ENCODE results near the gene GRAMD2B.
A peak's percentile ranks its signal among the peaks of the same experiment; 100 is the strongest.

Gene GRAMD2B

DNA sequence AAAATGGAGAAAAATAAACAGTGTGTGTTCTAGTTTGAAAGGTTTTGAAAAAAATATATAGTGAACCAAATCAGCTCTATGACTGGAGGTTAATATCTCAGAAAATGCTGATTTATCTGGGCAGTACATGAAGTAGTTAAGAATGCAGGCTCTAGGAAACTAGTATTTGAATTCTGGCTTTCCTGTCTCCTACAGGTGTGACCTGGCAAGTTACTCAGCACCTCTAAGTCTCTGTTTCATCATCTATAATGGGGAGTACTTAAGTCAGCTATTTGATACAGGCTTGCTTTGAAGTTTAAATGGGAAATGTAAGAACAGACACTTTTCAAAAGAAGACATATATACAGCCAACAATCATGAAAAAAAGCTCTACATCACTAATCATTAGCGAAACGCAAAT is 5.2 kb downstream of the GRAMD2B start:
- H3K4me3 ChIP-seq (ENCODE audit: low read depth, low read length), result no peak overlapping the region
- DNase-seq (ENCODE audit: low read depth), result no peak
- TF ChIP-seq, protein P1, sequence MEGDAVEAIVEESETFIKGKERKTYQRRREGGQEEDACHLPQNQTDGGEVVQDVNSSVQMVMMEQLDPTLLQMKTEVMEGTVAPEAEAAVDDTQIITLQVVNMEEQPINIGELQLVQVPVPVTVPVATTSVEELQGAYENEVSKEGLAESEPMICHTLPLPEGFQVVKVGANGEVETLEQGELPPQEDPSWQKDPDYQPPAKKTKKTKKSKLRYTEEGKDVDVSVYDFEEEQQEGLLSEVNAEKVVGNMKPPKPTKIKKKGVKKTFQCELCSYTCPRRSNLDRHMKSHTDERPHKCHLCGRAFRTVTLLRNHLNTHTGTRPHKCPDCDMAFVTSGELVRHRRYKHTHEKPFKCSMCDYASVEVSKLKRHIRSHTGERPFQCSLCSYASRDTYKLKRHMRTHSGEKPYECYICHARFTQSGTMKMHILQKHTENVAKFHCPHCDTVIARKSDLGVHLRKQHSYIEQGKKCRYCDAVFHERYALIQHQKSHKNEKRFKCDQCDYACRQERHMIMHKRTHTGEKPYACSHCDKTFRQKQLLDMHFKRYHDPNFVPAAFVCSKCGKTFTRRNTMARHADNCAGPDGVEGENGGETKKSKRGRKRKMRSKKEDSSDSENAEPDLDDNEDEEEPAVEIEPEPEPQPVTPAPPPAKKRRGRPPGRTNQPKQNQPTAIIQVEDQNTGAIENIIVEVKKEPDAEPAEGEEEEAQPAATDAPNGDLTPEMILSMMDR (IDR thresholded peaks at IDR 0.05; ENCODE audit: insufficient read depth, low read depth, low read length, missing control alignments), result no peak

GRCh38 chr5:126430631-126431030 is 7.4 kb downstream of the GRAMD2B start:
- H3K4me3 ChIP-seq (ENCODE audit: low read depth, low read length), result no peak overlapping the region
- TF ChIP-seq, protein P1 (IDR thresholded peaks at IDR 0.05; ENCODE audit: insufficient read depth, low read depth, low read length, missing control alignments), result no peak
- DNase-seq (ENCODE audit: low read depth), result no peak

DNA sequence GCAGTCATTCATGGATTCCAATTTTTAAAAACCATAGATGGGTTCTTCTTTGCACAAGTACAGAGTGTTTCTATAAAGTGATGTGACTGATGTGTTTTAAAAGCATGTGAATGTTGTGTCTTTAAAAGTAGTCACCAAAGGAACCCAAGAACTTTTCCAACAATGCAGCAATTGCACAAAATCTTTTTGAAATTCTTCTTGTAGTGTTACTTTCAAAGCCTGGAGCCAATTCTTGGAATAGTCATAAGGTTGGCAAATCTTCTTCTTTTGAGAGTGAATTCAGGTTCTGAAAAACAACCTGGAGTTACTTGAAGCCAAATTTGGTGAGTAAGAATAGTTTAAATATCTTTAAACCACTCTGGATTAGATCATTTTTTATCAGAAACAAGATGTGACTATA is 10.5 kb downstream of the GRAMD2B start:
- no peak for DNase-seq (ENCODE audit: low read depth)
- TF ChIP-seq, protein P1 (IDR thresholded peaks at IDR 0.05; ENCODE audit: insufficient read depth, low read depth, low read length, missing control alignments), result no peak
- no peak overlapping the region for H3K4me3 ChIP-seq (ENCODE audit: low read depth, low read length)

DNA sequence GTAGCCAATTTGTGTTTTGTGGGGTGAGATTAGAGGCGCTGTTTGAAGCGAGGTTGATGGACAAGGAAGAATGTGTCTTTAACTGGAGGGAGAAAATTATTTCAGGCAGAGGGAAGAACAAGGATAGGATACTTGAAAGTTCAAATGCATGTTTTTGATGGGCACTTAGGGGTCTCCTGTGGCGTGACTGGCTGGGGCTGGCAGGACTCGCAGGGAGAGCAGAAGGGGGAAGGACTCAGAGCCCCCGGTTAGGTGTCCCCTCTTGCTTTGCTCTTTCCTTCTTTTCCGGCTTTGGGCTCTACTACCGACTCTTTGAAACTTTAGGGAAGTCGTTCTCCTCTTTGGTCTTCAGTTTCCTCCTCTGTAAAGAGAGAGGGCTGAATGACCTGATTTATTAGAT is 12.1 kb downstream of the GRAMD2B start:
- DNase-seq (ENCODE audit: low read depth), result no peak
- TF ChIP-seq, protein P1 (IDR thresholded peaks at IDR 0.05; ENCODE audit: insufficient read depth, low read depth, low read length, missing control alignments), result no peak

GRCh38 chr5:126435714-126436113 is 12.5 kb downstream of the GRAMD2B start:
- H3K4me3 ChIP-seq (ENCODE audit: low read depth, low read length), result no peak overlapping the region
- TF ChIP-seq, protein P1 (IDR thresholded peaks at IDR 0.05; ENCODE audit: insufficient read depth, low read depth, low read length, missing control alignments), result no peak
- no peak for DNase-seq (ENCODE audit: low read depth)

More for the DNA sequence above, 12.1 kb downstream of the GRAMD2B start:
- H3K4me3 ChIP-seq (ENCODE audit: low read depth, low read length), result no peak overlapping the region

GRCh38 chr5:126437721-126438120 is 14.5 kb downstream of the GRAMD2B start:
- no peak for DNase-seq (ENCODE audit: low read depth)
- H3K4me3 ChIP-seq (ENCODE audit: low read depth, low read length), result no peak overlapping the region
- TF ChIP-seq, protein P1 (IDR thresholded peaks at IDR 0.05; ENCODE audit: insufficient read depth, low read depth, low read length, missing control alignments), result no peak

DNA sequence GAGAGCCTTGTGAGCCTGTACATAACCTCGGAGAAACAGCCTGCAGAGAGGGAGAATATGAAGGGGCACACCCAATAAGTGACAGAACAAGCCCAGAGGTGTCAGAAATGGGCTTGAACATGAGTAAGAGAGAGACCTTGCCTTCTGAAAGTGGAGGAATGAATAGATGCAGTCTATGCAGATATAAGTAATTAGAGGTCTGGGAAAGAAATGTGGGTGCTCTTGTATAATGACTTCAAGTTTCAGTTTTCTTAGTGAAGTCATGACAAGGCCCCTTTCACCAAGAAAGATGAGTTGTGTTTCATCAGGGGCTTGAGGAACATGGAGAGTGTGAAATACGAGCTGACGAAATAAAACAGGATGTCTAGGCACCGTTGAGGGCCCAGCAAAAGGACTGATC is 15.1 kb downstream of the GRAMD2B start:
- H3K4me3 ChIP-seq (ENCODE audit: low read depth, low read length), result no peak overlapping the region
- peak; percentile 79 for DNase-seq (ENCODE audit: low read depth)
- TF ChIP-seq, protein P1 (IDR thresholded peaks at IDR 0.05; ENCODE audit: insufficient read depth, low read depth, low read length, missing control alignments), result no peak
